AG04450 (cell line): ENCODE data around the gene PNLDC1. TPM values are rescaled to one million over a fixed set of nuclear protein-coding genes. Genes with fewer than 3 reads are reported as not detected.

Source experiments
- CTCF ChIA-PET: fragments of 300-600, 350-600 bp; formaldehyde crosslinking; extraction: SDS; loops from one replicate; lab custom pipeline; 2022; ENCODE audit warnings: antibody characterized with exemption, inconsistent platforms; lab: Charles Lee
- POLR2A ChIA-PET: fragments of 350-600 bp; formaldehyde crosslinking; extraction: SDS; loops from one replicate; lab custom pipeline; 2021; ENCODE audit warnings: antibody characterized with exemption, inconsistent platforms; lab: Yijun Ruan, JAX
- DNase-seq: peaks from one replicate; pipeline ENCODE4 v3.0.0-alpha.2; 2011; ENCODE audit warnings: low read depth, low spot score
- H3K27ac ChIP-seq: one replicate; pipeline ENCODE4 v1.5.1; 2012; ENCODE audit warnings: low read depth, low read length, control low read depth
- H3K27me3 ChIP-seq: one replicate; pipeline ENCODE4 v1.6.0; 2012; ENCODE audit warnings: low read length; ENCODE audit not compliant: control insufficient read depth, insufficient read depth
- H3K4me3 ChIP-seq: 2 replicates; pipeline ENCODE4 v1.5.1; 2011; ENCODE audit warnings: mild to moderate bottlenecking, low read depth, low read length, control low read depth
- H3K9me3 ChIP-seq: 2 replicates; pipeline ENCODE4 v1.5.1; 2012; ENCODE audit warnings: low read length; ENCODE audit not compliant: control insufficient read depth, insufficient read depth
- polyA plus RNA-seq: library from polyadenylated mRNA; depleted of rRNA; stranded (reverse); fragments of >200 nt; gene quantifications from 2 replicates; pipeline ENCODE4 v1.2.3, GENCODE V29; 2011
- TF ChIP-seq, protein P1 (sequence below): IDR thresholded peaks from 2 replicates; pipeline ENCODE4 v1.5.1; 2011; ENCODE audit warnings: low read depth, low read length, control low read depth, inconsistent platforms

Gene PNLDC1
- polyA plus RNA-seq, 1 experiment, result 0.19 TPM

DNA sequence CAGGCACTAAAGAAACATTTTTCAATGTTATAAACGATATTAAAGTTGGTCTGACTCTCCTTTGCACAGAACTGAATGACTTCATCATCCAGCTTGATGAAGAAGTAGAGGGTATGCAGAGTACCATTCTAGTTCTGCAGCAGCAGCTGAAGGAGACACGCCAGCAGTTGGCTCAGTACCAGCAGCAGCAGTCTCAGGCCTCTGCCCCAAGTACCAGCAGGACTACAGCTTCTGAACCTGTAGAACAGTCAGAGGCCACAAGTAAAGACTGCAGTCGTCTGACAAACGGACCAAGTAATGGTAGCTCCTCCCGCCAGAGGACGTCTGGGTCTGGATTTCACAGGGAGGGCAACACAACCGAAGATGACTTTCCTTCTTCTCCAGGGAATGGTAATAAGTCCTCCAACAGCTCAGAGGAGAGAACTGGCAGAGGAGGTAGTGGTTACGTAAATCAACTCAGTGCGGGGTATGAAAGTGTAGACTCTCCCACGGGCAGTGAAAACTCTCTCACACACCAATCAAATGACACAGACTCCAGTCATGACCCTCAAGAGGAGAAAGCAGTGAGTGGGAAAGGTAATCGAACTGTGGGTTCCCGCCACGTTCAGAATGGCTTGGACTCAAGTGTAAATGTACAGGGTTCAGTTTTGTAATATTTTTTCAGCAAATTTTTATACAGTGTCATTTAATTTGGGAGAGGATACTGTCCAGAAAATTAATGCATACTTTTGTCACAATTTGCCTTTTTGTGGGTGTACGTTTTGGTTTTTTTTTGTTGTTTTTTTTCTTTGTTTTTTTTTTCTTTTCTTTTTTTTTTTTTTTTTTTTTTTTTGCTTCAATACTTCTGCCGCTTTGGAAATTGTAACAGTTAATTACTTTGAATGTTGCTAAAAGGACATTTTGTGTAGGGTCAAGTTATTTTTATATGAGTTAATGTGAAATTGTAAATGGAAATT, 44.8 kb upstream of the PNLDC1 start:
- no peaks in the 10 kb centered on the region for H3K9me3 ChIP-seq
- POLR2A ChIA-PET, result no interaction called here
- CTCF ChIA-PET, result no interaction called here
- TF ChIP-seq, protein P1, sequence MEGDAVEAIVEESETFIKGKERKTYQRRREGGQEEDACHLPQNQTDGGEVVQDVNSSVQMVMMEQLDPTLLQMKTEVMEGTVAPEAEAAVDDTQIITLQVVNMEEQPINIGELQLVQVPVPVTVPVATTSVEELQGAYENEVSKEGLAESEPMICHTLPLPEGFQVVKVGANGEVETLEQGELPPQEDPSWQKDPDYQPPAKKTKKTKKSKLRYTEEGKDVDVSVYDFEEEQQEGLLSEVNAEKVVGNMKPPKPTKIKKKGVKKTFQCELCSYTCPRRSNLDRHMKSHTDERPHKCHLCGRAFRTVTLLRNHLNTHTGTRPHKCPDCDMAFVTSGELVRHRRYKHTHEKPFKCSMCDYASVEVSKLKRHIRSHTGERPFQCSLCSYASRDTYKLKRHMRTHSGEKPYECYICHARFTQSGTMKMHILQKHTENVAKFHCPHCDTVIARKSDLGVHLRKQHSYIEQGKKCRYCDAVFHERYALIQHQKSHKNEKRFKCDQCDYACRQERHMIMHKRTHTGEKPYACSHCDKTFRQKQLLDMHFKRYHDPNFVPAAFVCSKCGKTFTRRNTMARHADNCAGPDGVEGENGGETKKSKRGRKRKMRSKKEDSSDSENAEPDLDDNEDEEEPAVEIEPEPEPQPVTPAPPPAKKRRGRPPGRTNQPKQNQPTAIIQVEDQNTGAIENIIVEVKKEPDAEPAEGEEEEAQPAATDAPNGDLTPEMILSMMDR, result no peak
- DNase-seq, result no peak
- H3K4me3 ChIP-seq, result no peak overlapping the region
- no peaks in the 10 kb centered on the region for H3K27me3 ChIP-seq
- H3K27ac ChIP-seq, result no peak overlapping the region

DNA sequence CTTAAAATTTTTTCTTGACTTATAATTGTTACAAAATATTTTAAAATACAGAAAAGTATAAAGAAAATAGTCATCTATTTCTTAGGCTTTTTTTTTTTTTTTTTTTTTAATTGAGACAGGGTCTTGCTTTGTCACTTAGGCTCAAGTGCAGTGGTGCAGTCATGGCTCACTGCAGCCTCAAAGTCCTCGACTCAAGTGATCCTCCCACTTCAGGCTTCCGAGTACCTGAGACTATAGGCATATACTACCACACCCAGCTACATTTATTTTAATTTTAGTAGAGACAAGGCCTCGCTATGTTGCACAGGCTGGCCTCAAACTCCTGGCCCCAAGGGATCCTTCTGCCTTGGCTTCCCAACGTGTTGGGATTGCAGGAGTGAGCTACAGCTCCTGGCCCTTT, 43.6 kb upstream of the PNLDC1 start:
- Histone ChIP-seq H3K27ac (peak overlapping the region; percentile 3), H3K9me3 (no peaks in the 10 kb centered on the region), H3K27me3 (no peaks in the 10 kb centered on the region), H3K4me3 (no peak overlapping the region)
- ChIA-PET POLR2A (interaction anchor here (0.6 to 0.8 kb wide), 3 partner anchors 29 to 555 kb away, joined by 3 to 4 read pairs (median 3); partner anchors contain the start of gene TCP1), CTCF (interaction anchor here (0.7 kb wide), 1 partner anchor 65 kb away, joined by 6 read pairs; no protein-coding TSS in a partner anchor)
- TF ChIP-seq, protein P1, result no peak
- DNase-seq, result no peak

DNA sequence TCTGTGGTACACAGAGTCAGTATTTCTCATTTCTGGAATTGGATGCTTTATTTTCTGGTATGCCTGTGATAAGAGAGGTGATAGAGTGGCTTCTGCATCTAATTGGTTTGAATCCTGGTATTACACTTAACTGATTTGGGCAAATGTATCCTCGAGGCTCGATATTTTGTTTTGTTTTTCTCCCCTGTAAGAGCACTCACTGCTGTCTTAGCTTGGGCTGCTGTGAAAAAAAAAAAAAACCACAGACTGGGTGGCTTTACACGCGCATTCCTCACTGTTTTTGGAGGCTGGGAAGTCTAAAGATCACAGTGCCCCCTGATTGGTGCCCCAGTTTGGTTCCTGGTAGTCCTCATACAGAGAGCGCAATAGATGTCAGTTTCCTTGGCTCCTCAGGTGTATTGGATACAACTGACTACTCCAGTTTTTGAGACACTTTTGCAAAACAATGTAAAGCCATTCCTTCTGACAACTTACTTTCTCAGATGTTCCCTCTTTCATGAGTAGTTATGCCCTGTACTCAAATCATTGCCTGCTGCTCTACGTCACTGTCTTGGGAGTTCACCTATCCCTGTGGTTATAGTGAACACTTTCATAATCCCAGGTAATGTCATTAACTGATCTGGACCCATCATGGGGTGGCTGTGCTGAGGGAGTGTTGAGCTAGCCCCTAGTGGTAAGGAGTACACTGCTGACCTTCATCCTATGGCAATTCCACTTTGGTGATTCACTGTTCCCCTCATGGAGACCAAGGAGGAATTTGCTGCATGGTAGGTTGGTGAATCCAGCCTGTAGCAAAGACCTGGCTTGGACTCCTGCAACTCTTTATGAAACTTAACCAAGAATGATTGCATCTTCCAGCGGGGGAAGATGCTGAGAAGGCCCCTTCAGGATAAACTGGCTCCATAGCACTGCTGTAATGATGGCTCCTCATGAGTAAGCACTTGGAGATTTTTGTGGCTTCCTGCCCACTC, 41.8 kb upstream of the PNLDC1 start:
- Histone ChIP-seq H3K9me3 (no peaks in the 10 kb centered on the region; the same call in 1 of the 2 replicates), H3K27ac (peak overlapping the region; percentile 57), H3K4me3 (no peak overlapping the region), H3K27me3 (no peaks in the 10 kb centered on the region)
- CTCF ChIA-PET, result interaction anchor here (0.6 to 1.1 kb wide), 3 partner anchors 14 to 67 kb away, joined by 3 to 4 read pairs (median 3); no protein-coding TSS in a partner anchor
- TF ChIP-seq, protein P1, result peak; percentile 43
- DNase-seq, result peak; percentile 16
- POLR2A ChIA-PET, result no interaction called here

DNA sequence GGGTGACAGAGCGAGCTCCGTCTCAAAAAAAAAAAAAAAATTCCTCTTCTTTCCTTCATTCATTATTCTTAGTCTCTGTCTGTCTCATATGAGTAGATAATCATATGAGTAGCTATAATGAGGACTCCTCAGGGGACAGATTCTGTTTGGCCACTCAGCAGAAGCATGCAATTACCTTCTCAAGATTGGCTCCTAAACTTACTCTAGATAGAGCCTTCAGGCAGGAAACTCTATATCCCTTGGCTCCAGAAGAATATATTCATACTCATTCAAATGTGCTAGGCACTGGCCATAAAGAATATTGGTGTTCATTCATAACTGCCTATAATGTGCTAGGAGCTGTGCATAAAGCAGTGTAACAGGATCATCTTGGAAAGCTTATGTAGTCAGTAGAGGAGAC, 40.4 kb upstream of the PNLDC1 start:
- Histone ChIP-seq H3K9me3 (no peaks in the 10 kb centered on the region; the same call in 1 of the 2 replicates), H3K27me3 (no peaks in the 10 kb centered on the region), H3K4me3 (no peak overlapping the region), H3K27ac (no peak overlapping the region)
- TF ChIP-seq, protein P1, result no peak
- DNase-seq, result no peak
- ChIA-PET POLR2A (interaction anchor here (0.5 to 0.7 kb wide), 3 partner anchors 18 to 208 kb away, joined by 4 to 6 read pairs (median 5); no protein-coding TSS in a partner anchor), CTCF (interaction anchor here (0.7 to 1.3 kb wide), 7 partner anchors 10 to 126 kb away, joined by 3 to 6 read pairs (median 5); no protein-coding TSS in a partner anchor)
